HG03342 (cell line): ENCODE data around the gene LMO1.

Experiments used
- ATAC-seq: cut with Tn5 transposase; IDR thresholded peaks from one replicate; pipeline ENCODE4 v1.9.1; 2021; ENCODE audit warnings: mild to moderate bottlenecking, moderate library complexity; ENCODE audit not compliant: unreplicated experiment

Gene LMO1

DNA sequence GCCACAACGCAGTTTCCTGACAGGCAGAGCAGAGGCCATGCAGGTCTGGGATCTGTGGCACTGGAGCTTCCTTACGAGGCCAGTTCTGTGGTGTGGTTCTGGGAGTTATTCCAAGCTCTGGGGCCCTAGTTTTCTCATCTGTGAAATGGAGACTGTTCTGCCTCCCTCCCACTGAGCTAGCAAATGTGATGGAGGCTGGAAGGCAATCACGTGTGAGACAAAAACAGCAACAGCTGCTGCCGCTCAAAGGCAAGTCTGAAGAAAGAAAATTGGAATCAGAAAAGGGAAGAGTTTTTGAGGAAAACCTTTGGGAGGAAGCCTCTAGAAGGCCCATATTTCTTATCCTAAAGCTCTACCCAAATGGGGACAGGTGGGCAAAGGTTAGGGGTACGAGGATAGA is 86.5 kb downstream of the LMO1 start:
- no peak for ATAC-seq
